Melanocyte of skin (primary cell): ENCODE data around the gene RBP4. TPM values are rescaled to one million over a fixed set of nuclear protein-coding genes. Genes with fewer than 3 reads are reported as not detected.

Experiments
- total RNA-seq, 2 donors: library from RNA; depleted of rRNA; stranded (reverse); fragments of >200 nt; gene quantifications; 2 replicates each; pipeline ENCODE4 v1.2.3, GENCODE V29; 2012

Gene RBP4
- total RNA-seq: not detected

GRCh38 chr10:93601146-93601773 is at the start of gene RBP4:
RBP4 (minus strand) TSS chr10:93601235; CDS start chr10:93601028, 207 bp downstream.

GRCh38 chr10:93612311-93612710 is 11.3 kb upstream of the RBP4 start, which contains the start of gene PDE6C:
PDE6C (plus strand) TSS chr10:93612537; CDS start chr10:93612726, 189 bp downstream.

GRCh38 chr10:93566435-93567276 is 34.4 kb downstream of the RBP4 start, which contains the start of gene FFAR4:
FFAR4 (plus strand) TSS chr10:93566665; CDS start chr10:93566721, 56 bp downstream.

Other genes with a start within 250 kb of the RBP4 start
- 10 to 100 TPM; 27.2 to 32.6 TPM for gene MYOF, start 118.9 kb downstream of the RBP4 start, total RNA-seq
- 10 to 100 TPM; 28.9 to 61.9 TPM for gene CEP55, start 104.6 kb downstream of the RBP4 start, total RNA-seq
- not detected for gene FFAR4, start 34.6 kb downstream of the RBP4 start, total RNA-seq
- gene PDE6C, start 11.3 kb upstream of the RBP4 start, total RNA-seq: not detected
- 10 to 100 TPM in 1 of 2 donors, 1 to 10 TPM in 1; 5.2 to 20.6 TPM for gene FRA10AC1, start 101.4 kb upstream of the RBP4 start, total RNA-seq
- gene LGI1, start 156.7 kb upstream of the RBP4 start, total RNA-seq: under 1 TPM in 1 of 2 donors, not detected in 1; under 0.01 TPM